Pancreas (tissue), 10 donors: Measurements from ENCODE around the gene DCST2. TPM values are rescaled to one million over a fixed set of nuclear protein-coding genes. Genes with fewer than 3 reads are reported as not detected.

Experiments used
- ATAC-seq, 4 donors: fragments of 200-7000 bp; cut with Tn5 transposase; one replicate each; pipeline versions ENCODE4 v1.8.0 to v1.9.1; 2020; ENCODE audit warnings: mild to moderate bottlenecking in 4 of 4, moderate library complexity in 4 of 4
- DNase-seq, 6 donors: peaks; one replicate each; pipeline ENCODE4 v3.0.0-alpha.2; 2020
- FAIRE-seq: peaks from 2 replicates; lab custom pipeline; 2012; peaks lifted over from hg19 to GRCh38; lab: Jason Lieb, UNC
- H3K27ac ChIP-seq, 4 donors: fragments of 200-600 bp; sonication (generic); 1 replicate in 3 of 4; 2 replicates in 1 of 4; pipeline versions ENCODE4 v1.5.0 to v1.8.0; 2020
- H3K27me3 ChIP-seq, 4 donors: fragments of 200-600 bp; one replicate each; pipeline ENCODE4 v1.8.0; 2021
- H3K36me3 ChIP-seq, 3 donors: fragments of 200-600 bp; sonication (generic) in 1 of 3; one replicate each; pipeline versions ENCODE4 v1.5.0 to v1.8.0; 2020 to 2021
- H3K4me1 ChIP-seq, 3 donors: fragments of 200-600 bp; one replicate each; pipeline ENCODE4 v1.8.0; 2021
- H3K4me3 ChIP-seq, 4 donors: fragments of 200-600 bp; sonication (generic) in 2 of 4; one replicate each; pipeline versions ENCODE4 v1.5.0 to v1.8.0; 2020 to 2021
- H3K9me3 ChIP-seq, 4 donors: fragments of 200-600 bp; one replicate each; pipeline ENCODE4 v1.8.0; 2021
- CTCF ChIP-seq, 4 donors: fragments of 200-600 bp; sonication (generic) in 3 of 4; IDR thresholded peaks; one replicate each; pipeline versions ENCODE4 v1.5.0 to v1.8.0; 2021; ENCODE audit warnings: antibody characterized with exemption in 4 of 4
- WGBS, 2 donors: extraction: QIAGEN DNeasy Blood & Tissue Kit; methylation state at CpG; one replicate each; pipeline ENCODE4 v1.1.7; 2013; 5-methylcytosine and 5-hydroxymethylcytosine counted together
- intact Hi-C, 3 donors: fragments of 100-400 bp; cut with DNase I; formaldehyde crosslinking; loops; one replicate each; pipeline versions ENCODE4 v1.11.1 to v1.14.2; 2022
- polyA plus RNA-seq, 2 donors: library from polyadenylated mRNA; stranded (reverse); fragments of 200-250 nt; gene quantifications; one replicate each; pipeline ENCODE4 v1.2.3, GENCODE V29; 2013
- total RNA-seq, 6 donors: library from RNA; stranded (reverse); fragmentation: NEBNext Ultra II Directional in 4 of 6; extraction: Animal tissue kit (Norgen Biotek cat#: 25700) in 4 of 6; gene quantifications; one replicate each; pipeline versions ENCODE4 v1.2.1 to v1.2.4, GENCODE V29; 2021 to 2023
- donor health status: healthy with polysubstance abuse.
- donor health status: DM: no; HTN: no; CAD: no; lungs with moderate emphysema.
- donor health status: DM: no; HTN: no; CAD: no.
- donor health status: control.
- donor health status: control.
- donor health status: Bipolar disorder and iron deficiency.
- donor health status: DM: yes; HTN: yes; CAD: no.
- donor health status: DM: no; HTN: no; CAD: no.
- donor health status: DM: no; HTN: no; CAD: no.
- donor health status: DM: yes; HTN: yes; CAD: no.

DCST2 gene
- total and polyA plus RNA-seq, 8 donors = 0.12 to 5.1 (median 0.51) TPM

- peak within 1 kb of the TSS; percentile 64 to 78 (median 71) for H3K4me3 ChIP-seq
- intact Hi-C loops = no loop called here
- peak; percentile 77 to 96 (median 90) for TF ChIP-seq CTCF (IDR thresholded peaks at IDR 0.05)
- H3K27me3 ChIP-seq = no peaks in the 10 kb centered on the region
- FAIRE-seq = no peak
- peak; percentile 77 to 98 (median 89) for DNase-seq
- H3K27ac ChIP-seq = peak within 1 kb of the TSS; percentile 68 to 85 (median 76)
- H3K4me1 ChIP-seq = peaks cover 0 to 15% (median 4%) of the 10 kb centered on the region in 3 donors
- no peaks in the 10 kb centered on the region for H3K36me3 ChIP-seq
- H3K9me3 ChIP-seq = no peaks in the 10 kb centered on the region
- WGBS, 2 donors = 1% methylated on average over 61 to 99 of the region's 99 CpGs
- ATAC-seq = peak; percentile 85 to 93 (median 90)
These were observed 17.2 kb upstream of the DCST2 start, which contains the start of gene ADAM15 for GRCh38 chr1:155050560-155051341. ADAM15 (plus strand) TSS chr1:155051316; CDS start chr1:155051387, 71 bp downstream.

GRCh38 chr1:155049651-155050559 is 16.3 kb upstream of the DCST2 start:
- no peaks in the 10 kb centered on the region for H3K27me3 ChIP-seq
- peak overlapping the region in 3 of 4 donors; percentile 64 to 78 (median 73) for H3K4me3 ChIP-seq
- no peaks in the 10 kb centered on the region for H3K9me3 ChIP-seq
- H3K36me3 ChIP-seq = no peaks in the 10 kb centered on the region
- H3K4me1 ChIP-seq = peaks cover 0 to 15% (median 4%) of the 10 kb centered on the region in 3 donors
- ATAC-seq (no peak), DNase-seq (peak in 1 of 6 donors; percentile 19), FAIRE-seq (no peak)
- TF ChIP-seq CTCF (IDR thresholded peaks at IDR 0.05) = no peak
- intact Hi-C loops = no loop called here
- WGBS, 2 donors = 19 to 22% methylated on average over 10 of the region's 10 CpGs
- peak overlapping the region; percentile 36 to 85 (median 76) for H3K27ac ChIP-seq

GRCh38 chr1:155048449-155049334 is 15.1 kb upstream of the DCST2 start:
- no peak for FAIRE-seq
- Histone ChIP-seq H3K27ac (no peak overlapping the region), H3K4me1 (peaks cover 0 to 18% (median 4%) of the 10 kb centered on the region in 3 donors), H3K4me3 (no peak overlapping the region), H3K9me3 (no peaks in the 10 kb centered on the region), H3K36me3 (no peaks in the 10 kb centered on the region), H3K27me3 (no peaks in the 10 kb centered on the region)
- no peak for ATAC-seq
- peak in 1 of 6 donors; percentile 19 for DNase-seq
- WGBS, 2 donors = 81 to 83% methylated on average over 8 of the region's 8 CpGs
- intact Hi-C loops = no loop called here
- TF ChIP-seq CTCF (IDR thresholded peaks at IDR 0.05) = no peak

- no peaks in the 10 kb centered on the region for H3K27me3 ChIP-seq
- WGBS, 2 donors = 41 to 48% methylated on average over 7 of the region's 7 CpGs
- intact Hi-C loops = loop anchor here in 1 of 3 donors (5.0 kb wide), 1 partner anchor 37 kb away; no protein-coding TSS in a partner anchor
- no peak overlapping the region for H3K4me3 ChIP-seq
- no peaks in the 10 kb centered on the region for H3K9me3 ChIP-seq
- peak; percentile 59 to 79 (median 66) for TF ChIP-seq CTCF (IDR thresholded peaks at IDR 0.05)
- H3K36me3 ChIP-seq = no peaks in the 10 kb centered on the region
- H3K4me1 ChIP-seq = peaks cover 0 to 12% (median 4%) of the 10 kb centered on the region in 3 donors
- FAIRE-seq = no peak
- peak; percentile 97 to 99 (median 98) for ATAC-seq
- H3K27ac ChIP-seq = peak overlapping the region in 2 of 4 donors; percentile 24 to 70
- peak; percentile 77 to 94 (median 90) for DNase-seq
These were observed 11.5 kb upstream of the DCST2 start for GRCh38 chr1:155044812-155045657.
